Measurements from ENCODE around the gene VPS11.

DNA sequence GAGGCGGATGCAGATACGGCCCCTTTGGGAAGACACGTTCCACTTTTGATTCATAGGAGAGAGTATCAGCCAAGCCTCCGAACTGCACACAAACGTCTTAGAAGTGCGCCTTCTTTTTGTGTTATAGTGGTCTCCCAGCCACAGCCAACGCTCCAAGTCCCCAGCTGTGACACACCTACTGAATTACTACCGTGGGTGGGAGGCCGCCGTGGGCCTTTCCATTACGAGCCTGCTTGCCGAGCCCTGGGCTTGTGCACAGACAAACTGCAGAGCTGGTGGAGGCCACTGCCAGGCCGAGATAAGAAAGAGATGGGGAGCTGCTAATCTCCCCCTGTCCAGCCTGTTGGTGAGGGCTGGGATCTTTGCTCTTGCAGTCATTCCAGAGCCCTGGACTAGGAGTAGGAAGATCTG lies 17.8 kb downstream of the VPS11 start:
- TF ChIP-seq, protein P1, sequence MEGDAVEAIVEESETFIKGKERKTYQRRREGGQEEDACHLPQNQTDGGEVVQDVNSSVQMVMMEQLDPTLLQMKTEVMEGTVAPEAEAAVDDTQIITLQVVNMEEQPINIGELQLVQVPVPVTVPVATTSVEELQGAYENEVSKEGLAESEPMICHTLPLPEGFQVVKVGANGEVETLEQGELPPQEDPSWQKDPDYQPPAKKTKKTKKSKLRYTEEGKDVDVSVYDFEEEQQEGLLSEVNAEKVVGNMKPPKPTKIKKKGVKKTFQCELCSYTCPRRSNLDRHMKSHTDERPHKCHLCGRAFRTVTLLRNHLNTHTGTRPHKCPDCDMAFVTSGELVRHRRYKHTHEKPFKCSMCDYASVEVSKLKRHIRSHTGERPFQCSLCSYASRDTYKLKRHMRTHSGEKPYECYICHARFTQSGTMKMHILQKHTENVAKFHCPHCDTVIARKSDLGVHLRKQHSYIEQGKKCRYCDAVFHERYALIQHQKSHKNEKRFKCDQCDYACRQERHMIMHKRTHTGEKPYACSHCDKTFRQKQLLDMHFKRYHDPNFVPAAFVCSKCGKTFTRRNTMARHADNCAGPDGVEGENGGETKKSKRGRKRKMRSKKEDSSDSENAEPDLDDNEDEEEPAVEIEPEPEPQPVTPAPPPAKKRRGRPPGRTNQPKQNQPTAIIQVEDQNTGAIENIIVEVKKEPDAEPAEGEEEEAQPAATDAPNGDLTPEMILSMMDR (conservative IDR thresholded peaks at IDR 0.05) = no peak
- TF ChIP-seq ZFX (IDR thresholded peaks at IDR 0.05) = no peak
